K562 (cell line): ENCODE results near the gene WTAP. TPM values are rescaled to one million over a fixed set of nuclear protein-coding genes. Genes with fewer than 3 reads are reported as not detected.

Experiments
- CREB1 ChIP-seq, 2 experiments: sonication (generic) in 1 of 2; formaldehyde crosslinking in 1 of 2; IDR thresholded peaks; 2 replicates each; pipeline versions ENCODE4 v1.6.1 to v1.8.0; 2012 to 2022; ENCODE audit warnings: inconsistent platforms in 1 of 2, mild to moderate bottlenecking in 1 of 2, missing genetic modification reagents in 1 of 2, moderate library complexity in 1 of 2
- JUND ChIP-seq, 2 experiments: IDR thresholded peaks; 2 replicates in 1 of 2; 3 replicates in 1 of 2; pipeline ENCODE4 v1.6.1; 2011; ENCODE audit warnings: borderline replicate concordance in 2 of 2, low read depth in 2 of 2, low read length in 2 of 2, improper control_type of control experiment in 1 of 2, missing biosample characterization in 1 of 2, missing genetic modification characterization in 1 of 2, missing genetic modification reagents in 1 of 2
- NELFE ChIP-seq: IDR thresholded peaks from 2 replicates; pipeline ENCODE4 v1.6.1; 2011; ENCODE audit warnings: mild to moderate bottlenecking; ENCODE audit not compliant: insufficient read depth, insufficient read length
- NR4A1 ChIP-seq, 2 experiments: fragments of 250-450 bp in 1 of 2; fragments of 450-650 bp in 1 of 2; sonication (Bioruptor Pico) in 1 of 2; IDR thresholded peaks; 2 replicates each; pipeline versions ENCODE4 v1.4.0 to v1.6.1; 2016 to 2020; ENCODE audit warnings: mild to moderate bottlenecking in 2 of 2, missing compliant biosample characterization in 1 of 2, missing genetic modification characterization in 1 of 2, moderate library complexity in 1 of 2
- PRMT5 ChIP-seq: sonication (generic); formaldehyde crosslinking; IDR thresholded peaks from 2 replicates; pipeline ENCODE4 v1.5.0; 2020; ENCODE audit warnings: missing genetic modification reagents
- RB1 ChIP-seq: fragments of 450-650 bp; IDR thresholded peaks from 2 replicates; pipeline ENCODE4 v1.6.1; 2017; ENCODE audit warnings: low read depth, mild to moderate bottlenecking
- SAP30 ChIP-seq: fragments of 200-600 bp; sonication (generic); IDR thresholded peaks from 2 replicates; pipeline ENCODE4 v1.6.1; 2012; ENCODE audit warnings: borderline replicate concordance, low read depth, mild to moderate bottlenecking, moderate library complexity, low read length, control low read depth, inconsistent platforms; ENCODE audit not compliant: insufficient read depth, poor library complexity, severe bottlenecking
- SMAD1 ChIP-seq: fragments of 150-350 bp; IDR thresholded peaks from 2 replicates; pipeline ENCODE4 v1.6.1; 2014; ENCODE audit warnings: low read length, low read depth; ENCODE audit not compliant: partially characterized antibody
- SP1 ChIP-seq: sonication (generic); formaldehyde crosslinking; IDR thresholded peaks from 2 replicates; pipeline ENCODE4 v1.8.1; 2022; ENCODE audit warnings: mild to moderate bottlenecking, missing genetic modification reagents
- ZC3H11A ChIP-seq: IDR thresholded peaks from 2 replicates; pipeline ENCODE4 v1.6.1; 2012; ENCODE audit warnings: low read depth, low read length, improper control_type of control experiment
- ZFP36 ChIP-seq: fragments of 150-350 bp; IDR thresholded peaks from 2 replicates; pipeline ENCODE4 v1.6.1; 2018; ENCODE audit warnings: low read length, low read depth; ENCODE audit not compliant: partially characterized antibody
- polyA plus RNA-seq, 8 experiments: library from polyadenylated mRNA; depleted of rRNA in 4 of 8; stranded (reverse) in 5 of 8; unstranded in 3 of 8; fragments of >200 nt; fragmentation: Nextera tagmentation in 2 of 8; fragmentation: Illumina TruSeq in 1 of 8; extraction: Ambion mirVana in 2 of 8; extraction: Trizol in 1 of 8; gene quantifications; 2 replicates each; pipeline versions ENCODE4 v1.2.1 to v1.2.3, GENCODE V29; 2011 to 2014; ENCODE audit warnings: inconsistent platforms in 1 of 8, missing spikeins in 1 of 8
- total RNA-seq, 7 experiments: library from RNA; depleted of rRNA in 6 of 7; stranded (reverse); fragments of >200 nt in 6 of 7; fragmentation: Illumina TruSeq in 2 of 7; extraction: Trizol in 2 of 7; gene quantifications; 2 replicates each; pipeline versions ENCODE4 v1.2.1 to v1.2.3, GENCODE V29; 2011 to 2021; ENCODE audit warnings: low replicate concordance in 1 of 7
- TF ChIP-seq, protein P1 (sequence below): fragments of 200-800 bp; sonication (Bioruptor generic); IDR thresholded peaks from 2 replicates; pipeline ENCODE4 v1.6.1; 2017; ENCODE audit warnings: missing genetic modification characterization, missing compliant biosample characterization
- TF ChIP-seq, protein P2 (sequence below): fragments of 250-450 bp; sonication (Bioruptor Pico); IDR thresholded peaks from 2 replicates; pipeline ENCODE4 v1.8.0; 2021; ENCODE audit warnings: borderline replicate concordance, mild to moderate bottlenecking, moderate library complexity; ENCODE audit not compliant: poor library complexity, severe bottlenecking
- TF ChIP-seq, protein P3 (sequence below): fragments of 450-650 bp; formaldehyde crosslinking; IDR thresholded peaks from 2 replicates; pipeline ENCODE4 v1.4.0; 2020; ENCODE audit warnings: mild to moderate bottlenecking, moderate library complexity

Gene WTAP
- total and polyA plus RNA-seq, 9 of the 15 experiments (the other 6 are each of a cell fraction or from before 2014, with no cell fraction given): 52.4 to 156 (median 110) TPM

DNA sequence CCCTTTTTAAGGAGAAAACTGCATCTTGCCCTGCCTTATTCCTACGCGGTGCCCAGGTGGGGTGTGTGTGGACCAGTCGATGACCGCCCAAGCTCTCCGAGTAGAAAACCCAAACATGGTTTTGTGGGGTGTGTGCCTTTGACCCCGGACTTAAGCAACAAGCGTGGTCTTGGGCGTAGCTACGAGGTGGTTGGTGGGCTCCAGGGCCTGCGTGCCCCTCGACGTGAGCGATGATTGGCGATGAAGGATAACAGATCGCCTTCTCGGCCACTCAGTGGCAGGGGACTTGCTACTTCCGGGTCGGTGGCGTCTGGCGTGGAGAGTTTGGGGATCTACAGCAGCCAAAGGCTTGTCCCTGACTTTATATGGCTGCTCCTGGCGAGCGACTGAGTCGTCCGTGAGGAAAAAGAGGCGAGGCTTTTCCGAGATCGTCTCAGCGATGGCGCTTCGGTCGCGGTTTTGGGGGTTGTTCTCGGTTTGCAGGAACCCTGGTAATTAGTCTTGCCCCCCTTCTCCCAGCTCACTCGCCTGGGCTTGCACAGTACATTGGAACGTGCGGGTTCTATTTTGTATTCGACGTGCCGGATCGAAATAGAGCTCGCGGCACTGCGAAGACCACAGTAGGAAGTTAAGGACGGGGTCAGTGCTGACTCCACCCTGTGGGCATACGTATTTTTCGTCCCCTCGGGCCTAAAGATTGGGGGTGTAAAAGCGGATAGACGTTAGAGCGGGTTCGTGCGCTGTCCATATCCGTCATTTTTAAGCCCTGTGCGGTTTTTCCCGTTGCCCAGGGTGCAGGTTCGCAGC is 63.0 kb downstream of the WTAP start, which contains the start of gene MRPL18 (continued):
- TF ChIP-seq JUND (IDR thresholded peaks at IDR 0.05; ENCODE audit: borderline replicate concordance, low read depth, low read length) (0 out of 2 replicates have a peak, but pooled peaks have one; percentile 11), JUND (tag; IDR thresholded peaks at IDR 0.05; ENCODE audit: borderline replicate concordance, low read depth, low read length) (no peak; the same call in 2 of the 3 replicates), CREB1 (IDR thresholded peaks at IDR 0.05) (peak; percentile 67), CREB1 (CRISPR knock-in tag; IDR thresholded peaks at IDR 0.05) (peak; percentile 77), NR4A1 (CRISPR knock-in tag; IDR thresholded peaks at IDR 0.05) (no peak), NR4A1 (tag; IDR thresholded peaks at IDR 0.05) (peak; percentile 22; the same call in 1 of the 2 replicates), SP1 (peak; percentile 40), NELFE (no peak), SAP30 (peak; percentile 62), ZFP36 (no peak), SMAD1 (peak; percentile 81), PRMT5 (CRISPR knock-in tag) (no peak), ZC3H11A (0 out of 2 replicates have a peak, but pooled peaks have one; percentile 67), RB1 (0 out of 2 replicates have a peak, but pooled peaks have one; percentile 17)
- TF ChIP-seq, protein P1, sequence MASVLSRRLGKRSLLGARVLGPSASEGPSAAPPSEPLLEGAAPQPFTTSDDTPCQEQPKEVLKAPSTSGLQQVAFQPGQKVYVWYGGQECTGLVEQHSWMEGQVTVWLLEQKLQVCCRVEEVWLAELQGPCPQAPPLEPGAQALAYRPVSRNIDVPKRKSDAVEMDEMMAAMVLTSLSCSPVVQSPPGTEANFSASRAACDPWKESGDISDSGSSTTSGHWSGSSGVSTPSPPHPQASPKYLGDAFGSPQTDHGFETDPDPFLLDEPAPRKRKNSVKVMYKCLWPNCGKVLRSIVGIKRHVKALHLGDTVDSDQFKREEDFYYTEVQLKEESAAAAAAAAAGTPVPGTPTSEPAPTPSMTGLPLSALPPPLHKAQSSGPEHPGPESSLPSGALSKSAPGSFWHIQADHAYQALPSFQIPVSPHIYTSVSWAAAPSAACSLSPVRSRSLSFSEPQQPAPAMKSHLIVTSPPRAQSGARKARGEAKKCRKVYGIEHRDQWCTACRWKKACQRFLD: 0 out of 2 replicates have a peak, but pooled peaks have one; percentile 50
- TF ChIP-seq, protein P2, sequence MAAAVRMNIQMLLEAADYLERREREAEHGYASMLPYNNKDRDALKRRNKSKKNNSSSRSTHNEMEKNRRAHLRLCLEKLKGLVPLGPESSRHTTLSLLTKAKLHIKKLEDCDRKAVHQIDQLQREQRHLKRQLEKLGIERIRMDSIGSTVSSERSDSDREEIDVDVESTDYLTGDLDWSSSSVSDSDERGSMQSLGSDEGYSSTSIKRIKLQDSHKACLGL (CRISPR knock-in tag): no peak
- TF ChIP-seq, protein P3, sequence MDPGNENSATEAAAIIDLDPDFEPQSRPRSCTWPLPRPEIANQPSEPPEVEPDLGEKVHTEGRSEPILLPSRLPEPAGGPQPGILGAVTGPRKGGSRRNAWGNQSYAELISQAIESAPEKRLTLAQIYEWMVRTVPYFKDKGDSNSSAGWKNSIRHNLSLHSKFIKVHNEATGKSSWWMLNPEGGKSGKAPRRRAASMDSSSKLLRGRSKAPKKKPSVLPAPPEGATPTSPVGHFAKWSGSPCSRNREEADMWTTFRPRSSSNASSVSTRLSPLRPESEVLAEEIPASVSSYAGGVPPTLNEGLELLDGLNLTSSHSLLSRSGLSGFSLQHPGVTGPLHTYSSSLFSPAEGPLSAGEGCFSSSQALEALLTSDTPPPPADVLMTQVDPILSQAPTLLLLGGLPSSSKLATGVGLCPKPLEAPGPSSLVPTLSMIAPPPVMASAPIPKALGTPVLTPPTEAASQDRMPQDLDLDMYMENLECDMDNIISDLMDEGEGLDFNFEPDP (CRISPR knock-in tag): no peak
